ENCODE data around the gene CECR2. TPM values are rescaled to one million over a fixed set of nuclear protein-coding genes. Genes with fewer than 3 reads are reported as not detected.

Gene CECR2
- total RNA-seq, 4 donors from 2014 or later = 1.1 to 2.1 (median 1.3) TPM

- Histone ChIP-seq H3K27ac (replicated peaks in 1 of 4) (peak overlapping the region; percentile 33 to 84 (median 76)), H3K9me3 (no peaks in the 10 kb centered on the region), H3K36me3 (no peaks in the 10 kb centered on the region), H3K27me3 (peaks cover 0 to 79% (median 13%) of the 10 kb centered on the region in 4 donors), H3K4me1 (peaks cover 0 to 36% (median 30%) of the 10 kb centered on the region in 4 donors), H3K4me3 (peak overlapping the region; percentile 63 to 72 (median 68))
- intact Hi-C loops (cut with DNase I) = loop anchor here (10.0 kb wide), 1 partner anchor 136 kb away; no protein-coding TSS in a partner anchor
- DNase-seq (ENCODE audit: extremely low spot score) = no peak
- 1% methylated on average over 59 of the region's 64 CpGs for WGBS
- peak in 1 of 2 donors; percentile 27 for TF ChIP-seq POLR2AphosphoS5 (IDR thresholded peaks at IDR 0.05)
- TF ChIP-seq EP300 (IDR thresholded peaks at IDR 0.05) = no peak
Measured at GRCh38 chr22:17368554-17369438, 464 bp upstream of the CECR2 start.

- DNase-seq (ENCODE audit: extremely low spot score) = no peak
- Histone ChIP-seq H3K9me3 (no peaks in the 10 kb centered on the region), H3K4me3 (peak overlapping the region; percentile 63 to 72 (median 68)), H3K4me1 (peaks cover 0 to 36% (median 30%) of the 10 kb centered on the region in 4 donors), H3K36me3 (no peaks in the 10 kb centered on the region), H3K27ac (replicated peaks in 1 of 4) (peak overlapping the region; percentile 56 to 84 (median 74)), H3K27me3 (peaks cover 0 to 76% (median 13%) of the 10 kb centered on the region in 4 donors)
- TF ChIP-seq EP300 (IDR thresholded peaks at IDR 0.05) (no peak), POLR2A (IDR thresholded peaks at IDR 0.05; ENCODE audit: low read depth) (no peak), POLR2AphosphoS5 (IDR thresholded peaks at IDR 0.05) (no peak)
- TF ChIP-seq, protein P1, sequence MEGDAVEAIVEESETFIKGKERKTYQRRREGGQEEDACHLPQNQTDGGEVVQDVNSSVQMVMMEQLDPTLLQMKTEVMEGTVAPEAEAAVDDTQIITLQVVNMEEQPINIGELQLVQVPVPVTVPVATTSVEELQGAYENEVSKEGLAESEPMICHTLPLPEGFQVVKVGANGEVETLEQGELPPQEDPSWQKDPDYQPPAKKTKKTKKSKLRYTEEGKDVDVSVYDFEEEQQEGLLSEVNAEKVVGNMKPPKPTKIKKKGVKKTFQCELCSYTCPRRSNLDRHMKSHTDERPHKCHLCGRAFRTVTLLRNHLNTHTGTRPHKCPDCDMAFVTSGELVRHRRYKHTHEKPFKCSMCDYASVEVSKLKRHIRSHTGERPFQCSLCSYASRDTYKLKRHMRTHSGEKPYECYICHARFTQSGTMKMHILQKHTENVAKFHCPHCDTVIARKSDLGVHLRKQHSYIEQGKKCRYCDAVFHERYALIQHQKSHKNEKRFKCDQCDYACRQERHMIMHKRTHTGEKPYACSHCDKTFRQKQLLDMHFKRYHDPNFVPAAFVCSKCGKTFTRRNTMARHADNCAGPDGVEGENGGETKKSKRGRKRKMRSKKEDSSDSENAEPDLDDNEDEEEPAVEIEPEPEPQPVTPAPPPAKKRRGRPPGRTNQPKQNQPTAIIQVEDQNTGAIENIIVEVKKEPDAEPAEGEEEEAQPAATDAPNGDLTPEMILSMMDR (IDR thresholded peaks at IDR 0.05) = no peak
- intact Hi-C loops (cut with DNase I) = loop anchor here (5.0 kb wide), 1 partner anchor 67 kb away; no protein-coding TSS in a partner anchor
- 2% methylated on average over 27 of the region's 88 CpGs for WGBS
Measured at GRCh38 chr22:17370026-17370765, 936 bp downstream of the CECR2 start.

DNA sequence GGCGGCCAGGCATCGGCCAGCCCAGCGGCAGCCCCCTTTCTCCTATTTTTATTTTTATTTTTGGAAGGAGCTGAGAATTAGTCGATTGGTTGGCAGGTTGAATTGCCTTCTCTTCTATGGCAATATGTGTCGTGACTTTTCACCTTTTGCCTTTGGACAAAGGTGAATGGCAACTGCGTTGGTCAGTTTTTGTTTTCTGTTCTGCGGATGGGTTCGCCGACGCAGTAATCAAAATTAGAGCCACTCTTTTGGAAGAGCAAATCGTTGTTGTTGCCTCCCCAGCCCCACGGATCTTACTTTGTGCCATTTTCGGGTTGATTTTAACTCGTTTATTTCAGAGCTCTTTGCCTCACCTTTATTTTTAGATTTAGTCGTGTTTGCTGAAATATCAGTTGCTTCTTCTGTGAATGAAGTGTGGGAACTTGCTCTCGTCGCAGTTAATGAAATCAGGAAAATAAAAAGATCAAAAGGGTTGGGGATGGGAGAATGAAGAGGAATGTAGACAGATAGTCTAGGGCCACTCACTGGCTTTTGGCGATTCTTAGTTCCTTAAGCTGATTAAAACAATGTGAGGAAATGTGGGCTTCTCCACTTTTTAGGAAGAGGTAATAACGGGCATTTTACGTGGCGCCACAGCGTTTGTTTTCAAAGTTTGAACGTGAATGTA lies 1.6 kb downstream of the CECR2 start:
- TF ChIP-seq EP300 (IDR thresholded peaks at IDR 0.05) (no peak), POLR2A (IDR thresholded peaks at IDR 0.05; ENCODE audit: low read depth) (no peak), POLR2AphosphoS5 (IDR thresholded peaks at IDR 0.05) (no peak)
- TF ChIP-seq, protein P1 (IDR thresholded peaks at IDR 0.05) = no peak
- Histone ChIP-seq H3K4me3 (peak overlapping the region; percentile 63 to 72 (median 68)), H3K9me3 (no peaks in the 10 kb centered on the region), H3K4me1 (peaks cover 3 to 36% (median 30%) of the 10 kb centered on the region in 4 donors), H3K27ac (replicated peaks in 1 of 4) (peak overlapping the region in 3 of 4 donors; percentile 68 to 84 (median 79)), H3K27me3 (peaks cover 0 to 70% (median 13%) of the 10 kb centered on the region in 4 donors), H3K36me3 (no peaks in the 10 kb centered on the region)
- DNase-seq (ENCODE audit: extremely low spot score) = no peak
- intact Hi-C loops (cut with DNase I) = loop anchor here (5.0 kb wide), 1 partner anchor 66 kb away; no protein-coding TSS in a partner anchor
- WGBS = 17% methylated on average over 23 of the region's 23 CpGs

GRCh38 chr22:17371448-17371847 lies 2.2 kb downstream of the CECR2 start:
- DNase-seq (ENCODE audit: extremely low spot score) = no peak
- intact Hi-C loops (cut with DNase I) = loop anchor here (5.0 kb wide), 1 partner anchor 66 kb away; no protein-coding TSS in a partner anchor
- Histone ChIP-seq H3K27me3 (peaks cover 0 to 70% (median 13%) of the 10 kb centered on the region in 4 donors), H3K27ac (replicated peaks in 1 of 4) (no peak overlapping the region), H3K36me3 (no peaks in the 10 kb centered on the region), H3K4me1 (peaks cover 7 to 36% (median 30%) of the 10 kb centered on the region in 4 donors), H3K9me3 (no peaks in the 10 kb centered on the region), H3K4me3 (peak overlapping the region; percentile 63 to 72 (median 68))
- TF ChIP-seq EP300 (IDR thresholded peaks at IDR 0.05) (no peak), POLR2A (IDR thresholded peaks at IDR 0.05; ENCODE audit: low read depth) (no peak), POLR2AphosphoS5 (IDR thresholded peaks at IDR 0.05) (no peak)
- TF ChIP-seq, protein P1 (IDR thresholded peaks at IDR 0.05) = no peak
- WGBS = 69% methylated on average over 5 of the region's 5 CpGs
